Stimulated activated CD4-positive, alpha-beta T cell treated with anti-CD3 and anti-CD28 coated beads, TNF-alpha, amount 100 ng/mL, for 24 hours (primary cell): Measurements from ENCODE around the gene CFAP90.

ENCODE experiments used
- DNase-seq, 3 experiments: peaks; one replicate each; pipeline ENCODE4 v3.0.0-alpha.2; 2020; ENCODE audit warnings: low read depth in 3 of 3

CFAP90 gene

DNA sequence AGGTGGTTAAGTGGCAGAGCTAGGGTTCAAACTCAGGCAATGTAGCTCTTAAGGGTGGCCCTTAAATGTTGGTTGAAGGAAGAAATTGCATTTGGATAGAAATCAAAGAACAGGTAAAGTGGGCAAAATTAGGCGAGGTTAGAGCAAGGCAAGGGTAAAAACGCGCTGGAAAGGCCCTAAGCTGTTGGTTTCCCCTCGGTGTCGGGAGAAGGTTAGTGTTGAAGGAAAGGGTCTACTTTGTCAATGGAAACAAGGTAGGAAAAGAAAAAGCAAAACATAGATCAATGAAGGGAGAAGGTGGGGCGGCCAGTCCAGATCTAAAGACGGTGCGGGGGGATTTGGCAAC, 17.5 kb upstream of the CFAP90 start:
- no peak for DNase-seq

DNA sequence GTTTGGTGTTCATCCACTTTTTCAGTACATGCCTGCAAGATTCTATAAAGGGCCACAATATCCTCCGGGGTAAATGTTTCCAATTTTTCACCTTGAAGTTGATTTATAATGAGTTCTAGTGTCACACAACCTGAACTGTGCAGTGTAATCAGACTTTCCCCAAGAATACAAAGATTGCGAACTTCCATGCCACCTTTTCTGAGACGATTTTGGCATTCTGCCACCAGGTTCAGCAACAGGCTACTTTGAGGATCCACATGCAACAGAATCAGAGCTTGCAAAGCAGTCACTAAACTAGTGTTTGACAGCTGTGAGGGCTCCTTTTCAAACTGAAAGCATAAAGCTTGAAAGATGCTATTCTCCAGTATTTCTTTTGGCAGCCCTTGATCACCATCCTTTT, 16.3 kb upstream of the CFAP90 start:
- no peak for DNase-seq

DNA sequence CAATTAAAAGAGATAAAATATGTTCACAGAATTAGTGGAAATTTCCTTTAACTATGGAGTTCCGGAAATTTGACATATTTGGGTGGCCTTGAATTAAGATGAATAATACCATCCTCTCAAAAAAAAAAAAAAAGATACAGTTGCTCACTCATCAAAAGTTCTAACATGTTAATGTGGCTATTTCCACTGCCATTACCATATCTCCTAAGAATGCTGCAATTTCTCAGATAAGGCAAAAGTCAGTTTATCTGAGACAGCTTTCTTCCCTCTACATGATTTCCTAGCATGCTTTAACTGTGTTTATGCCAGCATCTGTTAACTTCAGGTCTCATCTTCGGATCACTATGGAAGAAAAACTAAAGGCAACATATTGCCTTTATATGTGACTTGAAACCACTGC, 15.3 kb upstream of the CFAP90 start:
- no peak for DNase-seq

DNA sequence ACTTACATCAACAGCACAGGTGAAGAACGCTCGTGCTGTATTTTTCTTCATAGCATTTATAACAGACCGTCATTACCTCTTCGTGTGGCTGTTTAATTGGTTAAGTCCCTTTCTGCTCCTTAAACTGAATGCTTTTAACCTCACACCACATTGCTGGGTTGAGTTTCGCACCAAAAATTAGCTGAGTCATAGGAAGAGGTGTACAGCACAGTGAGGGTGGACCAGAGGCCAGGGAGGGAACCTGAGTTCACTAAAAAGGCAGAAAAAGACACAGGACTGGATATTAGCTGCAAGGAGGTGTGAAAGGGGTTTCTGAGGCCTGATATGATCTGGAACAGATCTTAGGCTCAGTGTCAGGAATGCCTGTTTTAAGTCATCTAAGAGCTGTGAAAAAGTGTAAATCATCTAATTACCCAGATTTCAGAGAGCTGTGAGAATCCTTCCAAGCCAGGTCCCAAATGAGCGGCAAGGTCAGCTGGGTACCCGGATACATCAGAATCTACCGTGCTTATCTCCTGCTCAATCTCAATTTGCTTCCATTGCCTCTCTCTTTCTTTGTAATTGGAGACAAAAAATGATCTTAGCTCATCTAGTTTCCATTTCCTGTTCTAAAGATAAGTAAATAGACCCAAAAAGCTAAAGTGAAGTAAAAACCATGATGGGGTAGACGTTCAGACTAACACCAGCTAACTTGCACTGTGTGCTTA, 7.1 kb upstream of the CFAP90 start:
- no peak for DNase-seq

DNA sequence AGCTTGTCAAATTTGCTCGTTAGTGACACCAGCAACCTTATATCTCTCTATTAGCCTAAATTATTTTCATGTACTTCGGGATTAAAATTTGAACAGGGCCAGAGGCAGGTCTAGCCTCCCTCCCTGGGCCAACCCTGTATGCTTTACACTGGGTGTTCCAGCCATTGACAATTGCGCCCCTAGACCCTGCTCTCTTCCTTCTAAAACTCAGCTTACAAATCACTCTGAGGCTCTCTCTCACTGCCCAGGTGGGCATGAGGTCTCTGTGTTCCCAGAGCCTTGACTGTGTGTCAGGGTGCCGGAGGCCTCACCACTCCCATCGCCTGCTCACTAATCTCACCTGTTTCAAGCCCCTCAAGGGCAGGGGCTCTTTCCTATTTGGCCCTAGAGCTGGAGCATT, 6.4 kb upstream of the CFAP90 start:
- no peak for DNase-seq

DNA sequence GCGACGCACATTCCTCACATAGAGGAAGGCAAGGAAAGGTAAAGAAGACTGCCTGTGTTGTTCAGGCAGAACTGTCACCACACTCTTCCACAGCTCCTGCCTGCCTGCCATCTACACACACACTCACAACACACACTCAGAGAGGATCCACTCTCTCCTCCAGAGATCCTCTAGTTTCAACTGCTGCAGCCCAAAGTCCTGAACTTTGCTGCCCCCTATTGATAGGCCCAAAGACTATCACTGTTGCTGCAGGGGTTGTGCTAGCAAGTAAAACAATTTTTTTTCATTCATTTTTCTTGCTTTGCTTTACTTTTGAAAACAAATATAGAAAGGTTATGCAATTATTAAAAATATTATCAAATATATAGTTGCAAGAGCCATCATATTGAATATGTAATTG, 5.9 kb upstream of the CFAP90 start:
- no peak for DNase-seq

DNA sequence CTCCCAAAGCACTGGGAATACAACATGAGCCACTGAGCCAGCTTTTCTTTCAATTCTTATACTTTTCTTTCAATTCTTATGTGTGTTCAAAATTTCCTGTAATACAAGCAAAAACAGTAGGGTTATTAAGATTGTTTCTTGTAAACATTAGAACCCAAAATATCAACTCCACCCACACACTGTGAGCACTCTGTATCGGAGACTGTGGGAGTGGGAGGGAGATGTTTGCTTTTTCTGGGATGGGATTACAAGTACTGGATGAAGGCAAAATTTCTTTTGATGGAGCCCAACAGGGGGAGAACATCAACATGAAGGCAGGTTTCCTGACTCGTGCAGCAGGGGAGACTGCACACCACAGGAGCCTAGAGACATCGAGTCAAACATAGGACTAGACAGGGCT, 4.7 kb upstream of the CFAP90 start:
- no peak for DNase-seq

DNA sequence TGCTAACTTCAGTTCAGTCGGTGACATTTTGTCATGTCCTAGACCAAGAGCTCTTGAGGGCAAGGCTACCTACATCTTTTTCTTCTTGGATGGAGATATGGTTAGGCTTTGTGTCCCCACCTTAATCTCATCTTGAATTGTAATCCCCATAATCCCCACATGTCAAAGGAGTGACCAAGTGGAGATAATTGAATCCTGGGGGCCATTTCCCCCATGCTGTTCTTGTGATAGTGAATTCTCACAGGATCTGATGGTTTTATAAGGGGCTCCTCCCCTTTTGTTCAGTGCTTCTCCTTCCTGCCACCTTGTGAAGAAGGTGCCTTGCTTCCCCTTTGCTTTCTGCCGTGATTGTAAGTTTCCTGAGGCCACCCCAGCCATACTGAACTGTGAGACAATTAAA, 2.1 kb upstream of the CFAP90 start:
- no peak for DNase-seq

DNA sequence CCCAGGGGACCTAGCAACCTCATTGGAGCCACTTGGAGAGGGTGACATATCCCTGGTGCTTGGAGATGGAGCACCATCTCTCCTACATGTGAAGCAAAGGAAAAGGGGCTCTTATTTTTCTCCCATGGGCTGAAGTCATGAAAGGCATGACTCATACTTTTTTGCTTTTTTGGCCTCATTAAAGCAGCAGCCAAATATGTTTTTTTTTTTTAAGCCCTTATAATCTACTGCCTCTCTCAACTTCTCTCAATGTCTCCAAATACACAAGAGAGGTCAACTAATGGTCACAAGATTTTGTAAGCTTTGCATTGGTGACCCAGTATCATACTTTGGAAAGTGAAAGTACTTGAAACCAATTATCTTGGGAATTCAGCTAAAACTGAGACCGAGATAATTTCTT, 1.6 kb upstream of the CFAP90 start:
- no peak for DNase-seq

DNA sequence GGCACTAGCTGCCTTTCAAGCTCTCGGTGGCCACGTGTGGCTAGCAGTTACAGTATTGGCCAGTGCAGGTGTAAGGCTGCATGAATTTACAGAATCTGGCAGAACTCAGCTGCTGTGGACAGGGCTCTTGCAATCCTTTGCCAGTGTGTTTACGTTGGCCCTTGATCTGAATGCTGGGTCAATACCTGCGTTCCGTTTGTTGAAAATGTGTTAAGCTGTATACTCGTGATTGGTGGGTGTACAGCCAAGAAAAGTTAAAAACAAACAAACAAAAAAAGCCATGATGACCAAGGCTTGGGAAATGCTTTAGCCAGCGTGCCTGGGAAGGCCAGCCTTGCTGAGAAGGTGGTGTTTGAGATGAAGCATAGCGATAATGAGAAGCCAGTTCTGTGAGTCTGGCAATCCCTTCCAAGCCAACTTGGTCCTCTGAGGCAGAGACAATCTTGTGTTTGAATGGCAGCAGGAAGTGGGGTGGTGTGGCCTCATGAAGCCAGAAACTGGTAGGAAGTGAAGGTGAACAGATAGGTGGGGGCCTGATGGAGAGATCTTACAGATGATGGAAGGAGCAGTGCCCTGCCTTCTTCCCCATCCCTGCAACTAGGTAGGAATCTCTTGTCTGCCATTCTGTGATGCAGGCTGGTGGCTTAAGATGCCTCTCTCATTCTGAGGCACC, 820 bp upstream of the CFAP90 start:
- DNase-seq = no peak

DNA sequence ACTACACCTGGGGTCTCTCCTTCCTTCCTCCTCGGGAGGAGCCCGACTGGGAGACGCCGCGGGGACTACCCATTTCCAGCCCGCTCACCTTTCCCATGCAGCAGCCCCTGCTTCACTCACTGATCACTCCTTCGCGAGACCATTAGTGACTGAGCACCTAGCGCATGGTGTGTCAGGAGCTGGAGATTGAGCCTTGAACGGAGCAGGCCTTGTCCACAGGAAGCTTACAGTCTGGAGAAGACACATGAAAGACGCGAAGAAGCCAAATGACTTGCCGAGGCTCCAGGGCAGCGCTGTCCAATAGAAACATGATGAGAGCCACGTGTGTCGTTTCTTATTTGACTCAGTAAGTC, 283 bp upstream of the CFAP90 start:
- no peak for DNase-seq

DNA sequence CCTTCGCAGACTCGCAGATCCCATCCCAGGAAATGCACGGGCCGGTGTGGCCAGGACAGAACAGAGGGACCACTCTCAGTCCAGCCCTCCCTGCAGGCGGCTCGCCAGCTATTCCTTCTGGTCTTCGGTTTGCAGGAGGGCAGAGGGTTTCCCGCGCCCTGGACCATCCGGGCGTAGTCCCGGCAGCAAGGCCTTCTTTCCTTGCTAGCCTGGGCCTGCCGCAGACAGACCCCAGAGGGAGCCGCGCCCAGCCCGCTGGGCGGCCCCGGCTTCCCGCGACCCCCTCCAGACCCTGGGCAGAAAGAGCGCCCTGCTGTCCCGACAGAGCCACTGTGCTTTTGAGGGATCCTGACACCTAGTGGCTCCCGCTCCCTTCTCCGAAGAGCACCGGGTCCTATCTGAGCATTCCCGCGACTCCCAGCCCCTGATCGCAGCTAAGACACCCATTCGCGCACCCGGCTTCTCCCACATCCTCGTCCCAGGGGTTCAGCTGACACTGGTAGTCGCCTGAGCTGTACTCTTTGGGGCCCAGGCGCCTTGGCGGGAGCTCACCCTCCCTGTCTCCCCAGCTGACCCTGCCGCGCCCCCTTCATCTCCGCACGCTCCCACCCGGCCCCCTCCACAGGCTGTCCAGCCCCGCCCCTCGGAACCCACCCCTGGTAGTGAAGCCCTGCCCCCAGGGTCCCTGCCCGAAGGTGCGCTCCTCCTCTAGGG, 1.1 kb downstream of the CFAP90 start:
- DNase-seq = no peak

DNA sequence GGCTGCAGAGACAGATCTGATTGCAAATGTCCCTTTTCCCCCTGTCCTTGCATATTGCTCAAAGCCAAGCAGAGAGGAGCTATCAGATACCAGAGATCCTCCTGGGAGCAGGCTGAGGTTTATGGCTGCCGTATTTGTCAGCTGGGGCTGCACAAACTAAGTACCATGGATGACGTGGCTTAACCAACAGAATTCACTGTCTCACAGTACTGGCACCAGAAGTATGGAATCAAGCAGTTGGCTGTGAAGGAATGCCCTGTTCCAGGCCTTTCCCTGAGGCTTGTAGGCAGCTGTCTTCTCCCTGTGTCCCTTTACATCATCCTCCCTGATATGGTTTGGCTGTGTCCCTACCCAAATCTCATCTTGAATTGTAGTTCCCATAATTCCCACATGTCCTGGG, 2.6 kb downstream of the CFAP90 start:
- DNase-seq = no peak

DNA sequence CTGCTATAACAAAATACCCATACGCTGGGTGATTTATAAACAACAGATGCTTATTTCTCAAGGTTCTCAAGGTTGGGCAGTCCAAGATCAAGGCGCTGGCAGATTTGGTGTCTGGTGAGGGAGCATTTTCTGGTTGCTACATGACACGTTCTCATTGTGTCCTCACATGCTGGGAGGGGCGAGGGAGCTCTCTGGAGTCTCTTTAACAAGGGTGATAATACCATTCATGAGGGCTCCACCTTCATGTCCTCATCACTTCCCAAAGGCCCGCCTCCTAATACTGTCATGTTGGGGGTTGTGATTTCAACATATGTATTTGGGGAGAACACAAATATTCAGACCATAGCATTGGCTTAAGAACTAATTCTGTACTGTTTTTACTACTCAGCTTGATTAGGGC, 4.6 kb downstream of the CFAP90 start:
- no peak for DNase-seq

DNA sequence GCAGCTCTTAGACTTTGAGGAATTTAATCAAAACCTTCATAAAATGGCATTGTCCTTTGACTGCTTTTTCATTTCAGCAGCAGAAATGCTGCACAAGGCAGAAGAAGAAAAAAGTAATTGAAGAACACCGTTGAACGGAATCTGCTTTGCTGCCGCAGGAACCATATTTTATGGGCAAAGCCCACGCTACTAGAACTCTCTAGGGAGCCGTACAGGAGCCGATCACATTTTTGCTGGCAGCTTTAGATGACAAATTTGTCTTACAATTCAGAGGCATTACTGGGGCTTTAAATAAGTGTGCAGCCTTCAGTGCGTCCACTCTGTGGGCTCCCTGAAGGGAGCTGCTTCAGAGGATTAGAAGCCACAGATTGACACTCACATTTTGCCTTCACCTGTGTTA, 5.4 kb downstream of the CFAP90 start:
- DNase-seq = no peak

DNA sequence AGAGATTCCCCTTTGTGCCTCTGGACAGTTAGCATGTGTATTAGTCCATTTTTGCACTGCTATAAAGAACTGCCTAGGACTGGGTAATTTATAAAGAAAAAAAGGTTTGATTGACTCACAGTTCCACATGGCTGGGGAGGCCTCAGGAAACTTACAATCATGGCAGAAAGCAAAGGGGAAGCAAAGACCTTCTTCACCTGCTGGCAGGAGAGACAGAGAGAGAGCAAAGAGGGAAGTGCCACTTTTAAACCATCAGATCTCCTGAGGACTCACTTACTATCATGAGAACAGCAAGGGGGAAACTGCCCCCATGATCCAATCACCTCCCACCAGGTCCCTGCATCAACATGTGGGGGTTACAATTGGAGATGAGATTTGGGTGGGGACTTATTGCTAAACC, 6.0 kb downstream of the CFAP90 start:
- no peak for DNase-seq

DNA sequence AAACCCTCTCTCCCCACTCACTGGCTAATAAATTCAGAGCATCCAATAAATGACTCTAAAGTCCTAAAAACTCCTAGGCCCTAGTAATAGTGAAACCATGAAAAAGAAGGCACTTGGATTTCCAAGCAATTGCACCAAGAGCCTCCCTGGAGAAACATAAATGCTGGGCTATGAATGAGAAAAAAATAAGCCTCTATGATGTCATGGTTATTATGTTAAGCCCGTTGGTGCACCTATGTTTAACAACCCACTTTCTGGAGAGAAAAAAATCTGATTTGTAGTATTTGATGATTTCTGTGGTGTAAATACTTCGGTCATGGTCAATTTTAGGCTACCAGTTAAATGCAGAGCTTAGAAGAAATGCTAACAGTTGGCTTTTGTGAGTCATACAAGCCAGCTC, 8.4 kb downstream of the CFAP90 start:
- DNase-seq = no peak

DNA sequence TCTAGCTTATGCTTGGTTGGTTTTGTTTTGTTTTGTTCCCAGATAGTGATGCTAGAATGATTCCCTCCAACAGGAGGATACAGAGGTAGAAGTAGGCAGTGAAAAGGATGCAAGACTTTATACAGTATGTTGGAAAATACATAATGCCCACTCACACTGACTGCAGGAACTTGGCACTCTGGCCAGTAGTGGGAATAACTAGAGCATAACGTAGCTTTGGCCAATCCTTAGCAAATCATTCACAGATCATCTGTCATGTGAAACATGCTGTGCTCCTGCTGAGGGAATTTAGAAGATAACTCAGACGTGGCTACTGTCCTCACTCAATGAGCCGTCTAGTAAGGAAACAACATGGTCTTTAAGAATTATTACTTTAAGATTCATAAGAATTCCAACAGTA, 13.5 kb downstream of the CFAP90 start:
- no peak for DNase-seq

DNA sequence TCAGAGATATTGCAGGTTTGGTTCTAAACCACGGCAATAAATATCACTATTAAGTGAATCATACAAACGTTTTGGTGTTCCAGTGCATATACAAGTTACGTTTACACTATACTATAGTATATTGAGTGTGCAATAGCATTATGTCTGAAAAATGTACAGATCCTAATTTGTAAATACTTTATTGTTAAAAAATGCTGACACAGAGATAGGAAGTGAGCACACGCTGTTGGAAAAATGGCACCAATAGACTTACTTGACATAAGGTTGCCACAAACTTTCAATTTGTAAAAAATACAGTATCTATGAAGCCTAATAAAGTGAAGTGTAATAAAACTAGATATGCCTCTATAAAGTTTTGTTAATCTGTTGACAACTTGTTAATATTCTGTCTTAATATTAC, 16.0 kb downstream of the CFAP90 start:
- DNase-seq = no peak

DNA sequence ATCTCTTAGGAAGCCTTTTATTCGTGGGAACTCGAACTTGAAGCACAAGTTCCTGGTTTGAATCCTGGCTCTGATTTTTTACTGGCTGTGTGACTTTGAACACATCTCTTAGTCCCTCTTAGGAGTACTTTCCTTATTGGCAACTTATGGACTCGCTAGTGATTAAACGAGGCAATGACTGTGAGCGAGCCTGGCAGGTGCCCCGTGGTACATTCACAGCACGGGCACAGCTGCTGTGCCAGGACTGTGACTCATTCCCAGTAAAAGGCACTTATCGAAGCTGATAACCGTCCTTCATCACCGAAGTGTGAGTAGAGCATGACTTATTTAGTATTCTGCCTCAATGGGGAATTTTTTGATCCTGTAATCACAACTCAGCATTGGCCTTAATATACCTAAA, 22.7 kb downstream of the CFAP90 start:
- DNase-seq = no peak

DNA sequence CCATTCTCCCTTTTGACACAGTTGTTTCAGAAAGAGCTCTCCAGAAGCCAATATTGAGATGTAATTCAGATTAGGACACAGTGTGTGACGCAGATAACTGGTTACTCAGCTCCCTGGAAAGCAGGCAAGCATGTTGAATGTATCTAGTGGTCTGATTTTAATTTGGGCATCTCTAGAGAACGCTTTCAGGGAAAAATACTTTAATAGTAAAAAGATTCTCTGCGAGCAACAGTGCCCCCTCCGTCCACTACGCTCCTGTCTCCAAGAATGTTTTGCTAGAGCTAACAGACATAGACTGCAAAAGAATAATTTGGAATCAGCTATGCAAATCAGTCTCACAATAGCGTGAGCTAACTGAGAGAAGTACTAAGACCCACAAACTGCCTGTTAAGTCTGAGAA, 23.3 kb downstream of the CFAP90 start:
- DNase-seq = no peak

DNA sequence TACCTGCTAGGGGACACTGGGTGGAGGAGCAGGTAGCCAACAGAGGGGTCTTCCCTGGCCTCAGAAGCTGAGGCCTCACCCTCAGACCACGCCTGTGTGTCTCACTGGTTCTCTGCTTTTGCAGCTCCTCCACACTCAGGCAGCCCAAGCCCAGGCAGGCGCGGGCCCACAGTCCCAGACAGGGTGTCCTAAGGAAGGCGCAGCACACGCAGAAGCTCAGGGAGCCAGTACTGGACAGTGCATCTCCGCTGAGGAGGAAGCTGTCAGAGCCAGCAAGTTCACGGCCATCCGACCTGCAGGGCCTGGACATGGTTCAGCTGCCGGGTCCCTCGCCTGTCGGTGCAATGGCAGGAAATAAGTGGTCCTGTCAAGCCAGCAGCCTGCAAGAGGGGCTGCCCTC, 25.3 kb downstream of the CFAP90 start:
- no peak for DNase-seq

DNA sequence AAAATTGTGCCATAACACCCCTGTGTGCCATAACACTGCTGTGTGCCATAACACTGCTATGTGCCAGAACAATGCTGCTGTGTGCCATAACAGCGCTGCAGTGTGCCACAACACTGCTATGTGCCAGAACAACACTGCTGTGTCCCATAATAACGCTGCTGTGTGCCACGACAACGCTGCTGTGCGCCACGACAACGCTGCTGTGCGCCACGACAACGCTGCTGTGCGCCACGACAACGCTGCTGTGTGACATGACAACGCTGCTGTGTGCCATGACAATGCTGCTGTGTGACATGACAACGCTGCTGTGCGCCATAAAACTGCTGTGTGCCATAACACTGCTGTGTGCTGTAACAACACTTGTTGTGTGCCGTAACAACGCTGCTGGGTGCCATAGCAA, 25.9 kb downstream of the CFAP90 start:
- no peak for DNase-seq

DNA sequence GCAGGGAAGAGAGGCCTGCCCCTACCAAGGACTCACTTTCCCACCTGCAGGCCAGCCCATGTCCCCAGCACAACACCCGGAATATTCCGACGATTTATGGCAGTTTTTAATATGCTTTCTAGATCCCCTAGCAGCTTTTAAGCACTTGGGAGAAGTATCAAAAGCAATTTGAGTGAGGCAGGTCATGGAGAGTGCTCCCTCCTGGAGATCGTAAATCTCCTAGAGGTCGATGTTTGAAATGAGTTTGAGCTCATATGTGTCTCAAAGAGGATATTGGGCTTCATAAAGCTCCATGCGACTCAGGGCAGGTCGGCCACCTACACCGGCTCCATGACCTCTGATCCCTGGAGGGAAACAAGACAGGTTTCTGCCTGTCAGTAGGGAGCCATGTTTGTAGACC, 27.3 kb downstream of the CFAP90 start:
- no peak for DNase-seq
